Colon (tissue), 2 donors: ENCODE data around the gene ACTR2.
"Not testable (repeated sequence)": the region's sequence is repeated elsewhere in the genome, so short reads cannot be mapped to it uniquely, and the experiment has no call there.

Experiments used
- FAIRE-seq: peaks from 2 replicates; lab custom pipeline; 2012; peaks lifted over from hg19 to GRCh38; lab: Jason Lieb, UNC
- donor health status: control.
- donor health status: control.

The ACTR2 gene

GRCh38 chr2:65231121-65231520 lies 3.5 kb downstream of the ACTR2 start:
- FAIRE-seq: no peak

- no peak for FAIRE-seq
Measured at GRCh38 chr2:65231892-65232477, 4.4 kb downstream of the ACTR2 start.

DNA sequence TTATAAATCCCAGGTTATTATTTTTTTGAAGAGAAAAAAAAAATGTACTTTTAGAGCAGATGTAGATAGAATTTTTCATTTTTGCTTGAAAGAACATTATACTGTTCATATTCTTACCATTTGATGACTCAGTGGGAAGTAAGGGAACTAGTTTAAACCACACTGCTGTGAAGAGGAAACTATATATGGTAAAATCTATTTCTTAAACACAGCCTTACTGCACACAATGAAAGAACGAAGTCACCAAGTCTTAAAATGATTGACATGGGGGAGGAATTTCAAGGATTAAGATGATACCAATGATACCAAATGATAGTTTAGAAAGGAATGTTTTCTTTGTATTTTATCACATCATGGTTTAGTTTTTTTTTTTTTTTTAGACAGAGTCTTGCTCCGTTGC lies 5.0 kb downstream of the ACTR2 start:
- no peak for FAIRE-seq

DNA sequence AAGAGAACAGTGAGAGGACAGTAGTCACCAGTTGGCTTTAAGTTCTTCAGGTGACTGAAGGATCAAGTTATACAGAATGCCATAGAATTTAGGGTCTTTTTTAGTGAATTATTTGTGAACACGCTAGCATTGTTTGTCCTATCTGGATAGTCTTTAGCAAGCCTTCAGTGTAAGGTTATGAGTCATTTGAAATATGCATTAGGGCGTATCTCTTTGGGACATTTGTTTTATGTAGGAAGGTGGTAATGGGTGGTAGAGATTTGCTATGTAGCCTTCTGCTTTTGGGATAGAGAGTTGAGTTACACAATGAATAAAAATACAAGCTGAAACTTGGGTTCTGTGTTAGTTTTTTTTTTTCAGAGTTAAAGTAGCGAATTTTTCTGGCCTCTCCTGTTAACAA lies 13.0 kb downstream of the ACTR2 start:
- FAIRE-seq: no peak

DNA sequence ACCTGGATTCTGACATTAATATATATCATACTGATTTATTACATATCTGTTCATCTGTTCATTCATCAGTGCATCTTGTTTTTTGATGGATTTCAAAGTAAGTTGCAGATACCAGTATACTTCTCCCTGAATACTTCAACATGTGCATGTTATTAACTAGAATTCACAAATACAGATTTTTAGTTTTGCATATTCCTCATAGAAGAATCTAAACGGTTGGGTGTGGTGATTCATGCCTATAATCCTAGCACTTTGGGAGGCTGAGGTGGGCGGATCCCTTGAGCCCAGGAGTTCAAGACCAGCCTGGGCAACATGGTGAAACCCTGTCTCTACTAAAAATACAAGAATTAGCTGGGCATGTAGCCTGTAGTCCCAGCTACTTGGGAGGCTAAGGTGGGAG lies 16.8 kb downstream of the ACTR2 start:
- not testable (repeated sequence) for FAIRE-seq

DNA sequence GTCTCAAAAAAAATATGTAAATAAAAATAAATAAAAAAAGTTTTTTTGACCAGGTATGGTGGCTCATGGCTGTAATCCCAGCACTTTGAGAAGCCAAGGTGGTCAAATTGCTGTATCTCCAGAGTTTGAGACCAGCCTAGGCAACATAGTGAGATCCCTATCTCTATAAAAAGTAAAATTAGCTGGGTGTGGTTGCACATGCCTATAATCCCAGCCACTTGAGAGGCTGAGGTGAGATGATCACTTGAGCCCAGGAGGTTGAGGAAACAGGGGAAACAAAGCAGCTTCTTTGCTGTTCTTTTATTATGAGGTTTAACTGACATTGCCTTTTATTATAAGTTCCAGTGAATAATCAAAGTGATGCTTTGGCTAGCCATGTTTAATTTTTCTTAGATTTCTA lies 25.0 kb downstream of the ACTR2 start:
- no peak for FAIRE-seq

GRCh38 chr2:65255356-65255755 lies 27.7 kb downstream of the ACTR2 start:
- FAIRE-seq: no peak

DNA sequence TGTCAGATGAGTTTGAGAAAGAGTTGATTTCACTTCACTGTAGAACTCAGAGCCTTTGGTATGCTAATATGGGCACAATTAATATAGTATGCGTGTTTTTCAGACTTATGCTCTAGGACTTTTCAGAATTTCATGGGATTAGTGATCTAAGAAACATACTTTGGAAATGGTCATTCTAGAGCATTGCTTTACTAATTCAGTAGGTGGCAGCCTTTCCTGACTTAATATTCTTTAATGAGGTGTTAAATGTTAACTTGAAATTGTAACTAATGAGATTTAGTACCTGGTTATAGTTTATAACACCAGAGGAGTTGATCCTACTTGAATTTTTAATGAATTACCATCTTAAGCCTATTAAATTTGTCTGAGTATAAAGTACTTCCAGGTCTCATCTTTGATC lies 28.4 kb downstream of the ACTR2 start:
- no peak for FAIRE-seq

DNA sequence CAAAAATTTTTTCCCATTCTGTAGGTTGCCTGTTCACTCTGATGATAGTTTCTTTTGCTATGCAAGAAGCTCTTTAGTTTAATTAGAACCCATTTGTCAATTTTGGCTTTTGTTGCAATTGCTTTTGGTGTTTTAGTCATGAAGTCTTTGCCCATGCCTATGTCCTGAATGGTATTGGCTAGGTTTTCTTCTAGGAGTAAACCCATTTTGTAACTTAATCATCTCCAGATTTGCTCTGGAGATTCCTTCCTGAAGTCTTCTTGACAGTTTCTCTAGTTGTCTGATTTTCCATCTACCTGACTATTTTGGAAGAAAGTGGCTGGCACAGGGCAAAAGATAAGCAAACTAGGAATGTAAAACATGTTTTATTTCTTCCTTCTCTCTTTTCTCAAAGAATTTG lies 30.2 kb downstream of the ACTR2 start:
- not testable (repeated sequence) for FAIRE-seq

- FAIRE-seq: no peak
Measured at GRCh38 chr2:65261676-65262075, 34.0 kb downstream of the ACTR2 start.

GRCh38 chr2:65263262-65263661 lies 35.6 kb downstream of the ACTR2 start:
- FAIRE-seq: no peak

DNA sequence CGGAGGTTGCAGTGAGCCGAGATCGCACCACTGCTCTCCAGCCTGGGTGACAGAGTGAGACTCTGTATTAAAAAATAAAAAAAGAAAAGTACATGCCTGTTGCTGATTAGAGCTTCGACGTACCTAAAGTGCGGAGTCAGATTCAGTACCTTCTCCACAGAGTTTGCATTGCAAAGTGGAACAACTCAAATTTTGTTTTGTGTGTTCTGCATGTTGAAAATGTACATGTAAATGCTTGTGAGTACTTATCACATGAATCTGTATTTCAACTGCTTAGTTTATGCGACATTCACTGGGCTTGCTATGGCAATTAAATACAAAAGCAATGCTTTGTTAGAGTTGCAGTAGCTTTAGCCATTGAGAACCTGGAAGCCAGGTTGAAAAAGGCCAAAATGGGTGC lies 36.4 kb downstream of the ACTR2 start:
- FAIRE-seq: no peak

- FAIRE-seq: no peak
Measured at GRCh38 chr2:65264821-65265670, 37.4 kb downstream of the ACTR2 start.

DNA sequence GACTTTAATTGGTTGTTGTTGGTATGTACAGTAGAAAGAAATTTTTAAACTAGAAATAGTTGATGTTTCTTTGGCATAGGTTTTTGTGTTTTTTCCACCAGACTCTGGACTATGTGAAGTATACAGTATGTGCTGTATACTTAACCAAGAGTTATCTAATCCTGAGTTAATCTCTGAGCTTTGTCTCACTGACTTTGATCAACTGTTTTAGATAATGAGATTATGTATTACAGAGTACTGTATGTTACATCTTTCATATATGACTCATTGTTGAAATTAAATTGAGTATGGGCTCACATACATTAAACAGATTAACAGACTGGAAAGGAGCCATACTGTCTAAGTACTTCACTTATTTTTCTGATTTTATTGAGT lies 38.0 kb downstream of the ACTR2 start:
- FAIRE-seq: no peak

DNA sequence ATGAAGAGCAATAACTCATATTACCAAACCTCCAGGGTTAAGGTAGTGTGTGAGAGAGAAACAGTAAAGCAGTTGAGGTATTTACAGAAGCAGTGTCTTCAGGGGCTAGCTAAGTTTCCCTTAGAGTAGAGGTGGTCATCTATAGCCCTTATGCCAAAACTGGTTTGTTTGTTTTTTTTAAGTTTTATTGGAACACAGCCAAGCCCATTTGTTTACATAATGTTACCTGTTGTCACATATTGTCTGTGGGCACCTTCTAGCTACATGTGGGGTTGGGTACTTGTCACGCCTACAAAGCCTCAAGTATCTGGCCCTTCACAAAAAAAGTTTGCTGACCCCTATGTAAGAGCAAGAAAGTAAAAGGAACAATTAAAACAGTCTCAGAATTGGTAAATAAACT lies 39.4 kb downstream of the ACTR2 start:
- no peak for FAIRE-seq

GRCh38 chr2:65268957-65269356 lies 41.3 kb downstream of the ACTR2 start:
- no peak for FAIRE-seq

- FAIRE-seq: no peak
Measured at GRCh38 chr2:65273344-65273743, 45.7 kb downstream of the ACTR2 start.

GRCh38 chr2:65275141-65275915 lies 47.7 kb downstream of the ACTR2 start:
- FAIRE-seq: no peak

- no peak for FAIRE-seq
Measured at GRCh38 chr2:65276609-65277008, 49.0 kb downstream of the ACTR2 start.

- no peak for FAIRE-seq
Measured at GRCh38 chr2:65277118-65277517, 49.5 kb downstream of the ACTR2 start.

- FAIRE-seq: no peak
Measured at GRCh38 chr2:65277791-65278483, 50.3 kb downstream of the ACTR2 start.

DNA sequence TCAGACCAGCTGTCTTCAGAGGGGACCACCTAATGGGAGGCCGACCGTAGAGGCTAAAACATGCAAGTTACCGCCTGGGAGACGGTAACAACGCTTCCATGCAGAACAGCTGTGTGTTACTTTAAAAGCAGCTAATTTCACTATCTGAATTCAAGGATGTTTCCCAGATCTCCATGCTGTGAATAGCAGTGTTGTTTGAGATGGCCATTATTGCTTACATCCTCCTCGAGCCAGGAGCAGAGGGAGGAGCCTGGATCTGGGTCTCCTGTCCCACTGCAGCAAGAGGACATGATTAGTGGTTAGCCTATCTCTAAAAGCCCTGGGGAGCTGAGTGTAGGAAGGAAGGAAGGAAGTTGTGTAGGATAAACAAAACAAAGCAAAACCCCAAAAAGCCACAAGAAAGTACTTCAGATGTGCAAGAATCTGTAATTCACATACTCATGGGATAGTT lies 50.9 kb downstream of the ACTR2 start:
- no peak for FAIRE-seq

DNA sequence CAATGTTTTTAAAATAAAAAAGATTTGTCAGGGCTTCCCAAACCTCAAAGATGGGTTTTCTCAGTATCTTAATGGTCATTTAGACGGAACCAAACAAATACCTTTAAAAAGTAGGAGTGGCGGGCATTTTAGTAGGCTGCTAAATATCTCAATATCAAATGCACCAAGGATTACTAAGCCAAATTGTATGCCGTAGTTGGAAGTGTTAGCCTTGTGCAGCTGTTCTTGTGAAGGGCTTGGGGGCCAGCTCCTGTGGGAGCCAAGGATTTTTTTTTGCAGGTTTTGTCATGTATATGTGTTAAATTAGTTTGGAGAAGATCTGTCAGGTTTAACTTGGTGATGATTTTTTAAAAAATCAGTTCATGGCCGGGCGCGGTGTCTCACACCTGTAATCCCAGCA lies 52.1 kb downstream of the ACTR2 start:
- FAIRE-seq: no peak
